AG09319 (cell line): ENCODE data around the gene PADI1.

Source experiments
- DNase-seq: peaks from one replicate; pipeline ENCODE4 v3.0.0-alpha.2; 2010; ENCODE audit warnings: low read depth; ENCODE audit errors: extremely low read depth
- CTCF ChIP-seq: IDR thresholded peaks from 2 replicates; pipeline ENCODE4 v1.5.1; 2011; ENCODE audit warnings: low read depth, mild to moderate bottlenecking, inconsistent platforms, low read length, moderate library complexity

PADI1 gene

DNA sequence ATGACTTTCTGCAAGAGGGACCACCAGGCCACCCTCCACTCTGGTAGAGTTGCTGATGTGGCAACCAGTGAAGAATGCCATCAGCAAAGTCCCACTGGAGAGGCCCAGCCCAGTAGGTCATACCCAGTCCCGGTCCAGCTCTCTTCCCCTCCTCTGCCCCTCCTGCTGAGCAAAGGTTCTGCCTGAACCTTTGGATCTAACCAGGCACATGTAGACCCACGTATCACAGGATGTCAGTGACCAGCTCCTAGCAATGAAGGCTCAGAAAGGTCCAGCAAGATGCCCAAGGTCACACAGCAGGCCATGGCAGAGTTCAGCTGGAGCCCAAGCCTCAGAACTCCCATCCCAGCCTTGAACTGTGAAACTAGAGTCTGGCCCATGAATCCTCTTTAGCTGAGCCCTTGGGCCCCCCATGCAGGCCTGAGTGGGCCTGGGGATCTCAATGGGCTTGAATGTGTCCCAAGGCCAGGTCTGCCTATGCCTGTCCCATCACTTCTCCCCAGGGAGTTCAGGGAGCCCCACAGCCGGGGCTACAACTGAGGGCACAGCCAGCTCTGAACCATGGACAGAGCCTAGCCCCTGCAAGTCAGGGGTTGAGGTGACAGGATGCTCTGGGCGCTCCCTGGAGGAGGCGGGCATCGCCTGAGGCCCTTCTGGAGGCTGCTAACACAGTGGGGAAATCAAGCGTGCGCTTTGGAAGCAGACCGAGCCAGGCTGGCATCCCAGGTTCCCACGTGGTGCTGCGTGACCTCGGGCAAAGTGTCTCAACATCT is 21.4 kb upstream of the PADI1 start:
- no peak for DNase-seq
- TF ChIP-seq CTCF = no peak

DNA sequence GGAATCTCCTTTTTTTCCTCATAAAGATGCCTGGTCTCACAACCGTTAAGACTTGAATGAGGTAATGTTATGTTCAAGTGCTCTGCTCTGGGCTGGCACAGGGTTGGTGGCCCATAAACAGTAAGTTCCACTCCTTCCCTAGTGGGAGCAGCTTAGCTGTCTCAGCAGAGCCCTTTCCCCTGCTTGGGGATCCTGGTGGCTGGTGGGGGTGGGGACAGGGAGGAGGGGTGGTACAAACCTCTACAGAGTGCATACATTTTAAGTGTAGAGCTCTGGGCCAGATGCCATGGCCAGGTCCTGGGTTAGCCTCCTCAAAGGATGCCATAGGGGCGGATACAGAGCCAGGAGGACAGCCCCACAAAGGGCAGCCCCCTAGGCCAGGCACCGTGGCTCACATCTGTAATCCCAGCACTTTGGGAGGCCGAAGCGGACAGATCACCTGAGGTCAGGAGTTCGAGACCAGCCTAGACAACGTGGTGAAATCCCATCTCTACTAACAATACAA is 20.7 kb upstream of the PADI1 start:
- DNase-seq = no peak
- no peak for TF ChIP-seq CTCF

DNA sequence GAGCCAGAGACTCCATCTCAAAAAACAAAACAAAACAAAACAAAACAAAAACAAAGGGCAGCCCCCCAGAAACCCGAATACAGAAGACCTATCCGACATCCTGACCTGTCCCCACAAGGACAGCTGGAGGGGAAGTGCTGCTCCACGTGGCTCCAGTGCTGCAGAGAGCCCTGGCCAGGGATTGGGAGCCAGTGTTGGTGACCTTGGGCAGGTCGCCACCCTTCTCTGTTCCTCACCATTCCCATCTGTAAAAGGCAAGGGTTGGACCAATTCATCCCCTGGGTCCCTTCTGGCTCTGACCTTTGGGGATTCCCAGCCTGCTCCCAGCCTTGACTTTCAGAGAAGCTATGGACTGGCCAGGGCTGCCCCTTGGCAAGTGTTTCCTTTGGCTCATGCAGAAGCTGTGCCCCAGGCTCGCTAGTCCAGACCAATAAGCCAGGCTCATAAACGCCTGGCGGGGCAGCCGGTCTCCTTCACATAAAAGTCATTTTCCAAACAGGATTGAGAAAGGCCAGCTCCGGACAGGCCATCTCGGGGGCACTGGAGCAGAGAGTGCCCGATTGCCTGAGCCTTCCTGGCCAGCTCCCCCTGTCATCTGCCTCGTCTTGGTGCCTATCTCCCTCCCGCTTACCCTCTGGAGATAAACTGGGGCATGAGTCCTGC is 20.0 kb upstream of the PADI1 start:
- no peak for DNase-seq
- TF ChIP-seq CTCF = no peak

GRCh38 chr1:17185485-17185860 is 19.5 kb upstream of the PADI1 start:
- no peak for DNase-seq

DNA sequence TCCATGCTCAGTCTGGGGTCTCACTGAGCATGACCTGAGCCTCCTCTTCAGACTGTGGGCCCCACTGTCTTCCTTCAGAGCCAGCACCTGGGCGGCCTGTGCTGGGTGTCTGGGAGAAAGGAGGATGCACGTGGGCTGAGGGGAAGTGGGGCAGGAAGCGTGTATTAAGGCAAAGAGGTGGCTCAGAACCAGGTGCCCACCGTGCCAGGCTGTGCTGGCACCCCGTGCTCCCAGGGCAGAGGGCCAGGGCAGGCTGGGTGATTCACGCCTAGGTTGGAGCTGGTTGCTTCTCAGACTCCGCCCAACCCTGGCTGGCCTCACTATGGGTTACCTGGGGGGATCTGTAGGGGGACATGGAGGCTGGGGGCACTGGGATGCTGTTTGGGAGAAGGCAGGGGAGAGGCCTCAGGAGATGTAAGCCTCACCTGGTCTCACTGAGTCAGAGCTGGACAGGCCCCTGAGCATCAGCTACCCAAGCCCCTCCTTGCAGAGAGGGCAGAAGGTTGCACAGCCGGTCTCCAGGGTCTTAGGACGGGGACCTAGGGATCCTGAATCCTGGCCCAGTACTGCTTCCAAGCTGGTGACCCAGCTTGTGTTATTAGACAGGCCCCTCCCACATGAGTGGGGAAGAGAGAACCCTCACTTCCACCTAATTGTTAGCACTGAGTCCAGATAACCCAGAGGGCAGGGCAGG is 18.6 kb upstream of the PADI1 start:
- DNase-seq = no peak
- TF ChIP-seq CTCF = no peak

More at GRCh38 chr1:17185485-17185860, 19.5 kb upstream of the PADI1 start:
- no peak for TF ChIP-seq CTCF

GRCh38 chr1:17187051-17187450 is 17.9 kb upstream of the PADI1 start:
- no peak for DNase-seq
- TF ChIP-seq CTCF = no peak

GRCh38 chr1:17188217-17188616 is 16.7 kb upstream of the PADI1 start:
- no peak for TF ChIP-seq CTCF
- DNase-seq = no peak
